ENCODE measurements around the gene TMEM240.
A peak's percentile ranks its signal among the peaks of the same experiment; 100 is the strongest.
"Not testable (repeated sequence)": the region's sequence is repeated elsewhere in the genome, so short reads cannot be mapped to it uniquely, and the experiment has no call there.

Gene TMEM240

DNA sequence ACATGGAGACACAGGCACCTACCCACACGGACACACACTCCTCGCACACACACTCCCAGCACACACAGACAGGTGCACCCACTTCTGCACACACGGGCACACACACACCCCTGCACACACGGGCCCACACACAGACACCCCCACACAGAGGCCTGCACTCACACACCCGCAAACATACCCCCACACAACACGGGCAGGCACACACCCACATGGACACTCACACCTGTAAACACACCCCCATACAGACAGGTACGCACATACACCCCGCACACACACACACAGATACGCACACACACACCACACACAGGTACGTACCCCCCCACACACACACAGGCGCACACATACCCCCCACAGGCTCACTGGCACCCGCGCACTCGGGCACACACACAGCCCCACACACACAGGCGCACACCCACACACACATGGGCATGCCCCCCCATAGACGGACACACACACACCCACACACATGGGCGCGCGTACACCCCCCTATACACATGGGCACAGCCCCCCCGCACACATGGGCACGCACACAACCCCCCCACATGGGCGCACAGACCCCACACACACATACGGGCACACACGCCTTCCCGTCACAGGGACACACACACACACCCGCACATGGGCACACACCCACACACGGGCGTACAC lies 22.3 kb downstream of the TMEM240 start:
- DNase-seq (ENCODE audit: low read depth, low spot score): no peak
- no peak overlapping the region for H3K27ac ChIP-seq
- H3K9me3 ChIP-seq (ENCODE audit: low read depth, low read length): no peaks in the 10 kb centered on the region
- H3K36me3 ChIP-seq (ENCODE audit: insufficient read depth, low read length): peaks cover 14% of the 10 kb centered on the region; the same call in 1 of the 2 replicates
- no peak overlapping the region for H3K9ac ChIP-seq (ENCODE audit: insufficient read length)
- no peak for TF ChIP-seq EZH2 (IDR thresholded peaks at IDR 0.05)
- no peak for TF ChIP-seq FOXP2 (optimal IDR thresholded peaks at IDR 0.05; ENCODE audit: control extremely low read depth, extremely low read length, insufficient read depth)
- no peak for TF ChIP-seq POLR2AphosphoS5 (IDR thresholded peaks at IDR 0.05; ENCODE audit: borderline replicate concordance, low read depth, low read length)
- H3K4me3 ChIP-seq: no peak overlapping the region

- not testable (repeated sequence) for H3K9ac ChIP-seq (ENCODE audit: insufficient read length); DNase-seq (ENCODE audit: low read depth, low spot score); H3K9me3 ChIP-seq (ENCODE audit: low read depth, low read length); H3K4me3 ChIP-seq; H3K27ac ChIP-seq
- peaks cover 14% of the 10 kb centered on the region; the same call in 1 of the 2 replicates for H3K36me3 ChIP-seq (ENCODE audit: insufficient read depth, low read length)
Observed at GRCh38 chr1:1516923-1517322, 23.5 kb downstream of the TMEM240 start.

- H3K27ac ChIP-seq; DNase-seq (ENCODE audit: low read depth, low spot score); H3K4me3 ChIP-seq; H3K9ac ChIP-seq (ENCODE audit: insufficient read length); H3K9me3 ChIP-seq (ENCODE audit: low read depth, low read length): not testable (repeated sequence)
- H3K36me3 ChIP-seq (ENCODE audit: insufficient read depth, low read length): peaks cover 10% of the 10 kb centered on the region; the same call in 1 of the 2 replicates
Observed at GRCh38 chr1:1514376-1514775, 26.0 kb downstream of the TMEM240 start.

GRCh38 chr1:1513675-1514074 lies 26.7 kb downstream of the TMEM240 start:
- H3K4me3 ChIP-seq; H3K9me3 ChIP-seq (ENCODE audit: low read depth, low read length); DNase-seq (ENCODE audit: low read depth, low spot score); H3K27ac ChIP-seq; H3K9ac ChIP-seq (ENCODE audit: insufficient read length): not testable (repeated sequence)
- H3K36me3 ChIP-seq (ENCODE audit: insufficient read depth, low read length): peaks cover 10% of the 10 kb centered on the region; the same call in 1 of the 2 replicates

GRCh38 chr1:1512425-1512824 lies 28.0 kb downstream of the TMEM240 start:
- not testable (repeated sequence) for H3K27ac ChIP-seq; H3K36me3 ChIP-seq (ENCODE audit: insufficient read depth, low read length); H3K9ac ChIP-seq (ENCODE audit: insufficient read length); H3K9me3 ChIP-seq (ENCODE audit: low read depth, low read length); DNase-seq (ENCODE audit: low read depth, low spot score)
- peak overlapping the region; percentile 85 for H3K4me3 ChIP-seq

GRCh38 chr1:1511533-1512285 lies 28.7 kb downstream of the TMEM240 start, which contains the start of gene ATAD3A:
Gene ATAD3A (plus strand): TSS chr1:1512162. CDS start chr1:1512269, 107 bp downstream.
- TF ChIP-seq EZH2 (IDR thresholded peaks at IDR 0.05): no peak
- TF ChIP-seq FOXP2 (optimal IDR thresholded peaks at IDR 0.05; ENCODE audit: control extremely low read depth, extremely low read length, insufficient read depth): peak; percentile 76
- TF ChIP-seq POLR2AphosphoS5 (IDR thresholded peaks at IDR 0.05; ENCODE audit: borderline replicate concordance, low read depth, low read length): peak; percentile 80
- H3K9ac ChIP-seq (ENCODE audit: insufficient read length): peak within 1 kb of the TSS; percentile 94
- peak within 1 kb of the TSS; percentile 87; the same call in 1 of the 2 replicates for H3K27ac ChIP-seq
- no peaks in the 10 kb centered on the region for H3K9me3 ChIP-seq (ENCODE audit: low read depth, low read length)
- H3K4me3 ChIP-seq: peak within 1 kb of the TSS; percentile 85
- DNase-seq (ENCODE audit: low read depth, low spot score): peak; percentile 89
- no peaks in the 10 kb centered on the region; the same call in 1 of the 2 replicates for H3K36me3 ChIP-seq (ENCODE audit: insufficient read depth, low read length)

- Histone ChIP-seq H3K9ac (ENCODE audit: insufficient read length) (peak overlapping the region; percentile 94), H3K27ac (peak overlapping the region; percentile 87; the same call in 1 of the 2 replicates), H3K9me3 (ENCODE audit: low read depth, low read length) (no peaks in the 10 kb centered on the region), H3K4me3 (peak overlapping the region; percentile 85), H3K36me3 (ENCODE audit: insufficient read depth, low read length) (no peaks in the 10 kb centered on the region; the same call in 1 of the 2 replicates)
- TF ChIP-seq EZH2 (IDR thresholded peaks at IDR 0.05) (no peak), POLR2AphosphoS5 (IDR thresholded peaks at IDR 0.05; ENCODE audit: borderline replicate concordance, low read depth, low read length) (no peak), FOXP2 (optimal IDR thresholded peaks at IDR 0.05; ENCODE audit: control extremely low read depth, extremely low read length, insufficient read depth) (no peak)
- DNase-seq (ENCODE audit: low read depth, low spot score): no peak
Observed at GRCh38 chr1:1510912-1511532, 29.4 kb downstream of the TMEM240 start.

GRCh38 chr1:1509465-1509850 lies 31.0 kb downstream of the TMEM240 start:
- not testable (repeated sequence) for H3K9me3 ChIP-seq (ENCODE audit: low read depth, low read length); H3K36me3 ChIP-seq (ENCODE audit: insufficient read depth, low read length); H3K4me3 ChIP-seq; H3K9ac ChIP-seq (ENCODE audit: insufficient read length); DNase-seq (ENCODE audit: low read depth, low spot score); H3K27ac ChIP-seq

GRCh38 chr1:1508775-1509464 lies 31.5 kb downstream of the TMEM240 start:
- DNase-seq (ENCODE audit: low read depth, low spot score); H3K9me3 ChIP-seq (ENCODE audit: low read depth, low read length); H3K27ac ChIP-seq: not testable (repeated sequence)

More at GRCh38 chr1:1508775-1509464, 31.5 kb downstream of the TMEM240 start:
- H3K36me3 ChIP-seq (ENCODE audit: insufficient read depth, low read length); H3K9ac ChIP-seq (ENCODE audit: insufficient read length); H3K4me3 ChIP-seq: not testable (repeated sequence)

Data from SK-N-MC (cell line).